ENCODE data around the gene FAM241B. TPM values are rescaled to one million over a fixed set of nuclear protein-coding genes. Genes with fewer than 3 reads are reported as not detected.

The FAM241B gene
- total RNA-seq, 2 donors from 2014 or later, result 3.7 to 6.7 TPM

DNA sequence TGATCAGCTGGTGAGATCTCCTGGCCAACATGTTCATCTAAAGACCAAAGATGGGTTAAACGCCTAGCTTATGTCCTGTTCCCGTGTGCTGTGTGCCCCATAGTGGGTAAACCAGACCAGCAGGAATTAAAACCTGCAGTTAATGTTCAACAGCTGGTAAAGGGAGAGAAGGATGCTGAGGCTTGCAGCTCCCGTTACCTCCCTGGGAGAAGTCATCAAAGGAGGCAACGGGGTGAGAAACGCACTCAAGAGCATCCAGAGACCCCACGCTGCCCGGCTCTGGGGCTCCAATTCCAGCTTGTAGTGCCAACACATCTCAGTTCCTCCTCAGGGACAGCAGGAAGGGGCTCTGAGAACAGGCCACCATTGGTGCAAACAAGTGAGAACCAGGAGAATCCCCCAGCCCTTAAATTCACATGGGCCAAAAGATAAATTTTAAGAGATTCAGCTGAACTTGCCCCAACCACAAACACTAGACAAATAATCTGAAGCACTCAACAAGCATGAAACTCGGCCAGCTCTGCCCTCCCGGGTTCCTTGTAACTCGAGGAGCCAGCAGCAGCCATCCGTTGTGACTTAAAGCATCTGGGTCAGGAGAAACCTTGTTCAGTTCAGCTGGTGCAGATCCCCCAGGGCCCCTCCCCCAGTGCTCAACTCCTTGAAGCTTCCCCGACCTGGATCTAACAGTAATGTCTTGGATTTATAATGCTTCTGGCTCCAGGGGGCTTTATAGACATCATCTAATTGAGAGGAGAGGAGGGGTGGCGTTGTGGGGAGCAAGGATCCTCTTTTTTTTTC is 29.4 kb downstream of the FAM241B start:
- intact Hi-C loops (cut with DNase I), result loop anchor here in 1 of 2 donors (5.0 kb wide), 1 partner anchor 38 kb away; no protein-coding TSS in a partner anchor
- no peak for ATAC-seq
- DNase-seq, result no peak

DNA sequence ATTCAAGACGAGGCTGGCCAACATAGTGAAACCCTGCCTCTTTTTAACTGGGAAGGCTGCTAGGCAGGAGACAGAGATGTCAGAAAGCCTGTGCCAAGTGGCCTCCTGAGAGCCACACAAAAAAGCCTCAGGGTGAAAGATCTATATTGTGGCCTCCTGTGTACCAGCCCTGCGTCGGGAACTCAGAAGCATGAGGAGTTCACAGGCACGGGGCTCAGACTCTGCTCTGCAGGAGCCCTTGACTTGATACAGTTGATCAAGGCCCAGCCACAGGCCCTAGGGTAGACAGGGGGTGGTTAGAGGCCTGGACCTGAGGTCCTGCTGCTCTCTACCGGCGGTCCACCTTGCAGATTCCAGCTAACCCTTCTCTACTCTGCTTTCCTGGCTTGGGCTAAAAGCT is 30.2 kb downstream of the FAM241B start:
- intact Hi-C loops (cut with DNase I), result no loop called here
- DNase-seq, result no peak
- no peak for ATAC-seq

DNA sequence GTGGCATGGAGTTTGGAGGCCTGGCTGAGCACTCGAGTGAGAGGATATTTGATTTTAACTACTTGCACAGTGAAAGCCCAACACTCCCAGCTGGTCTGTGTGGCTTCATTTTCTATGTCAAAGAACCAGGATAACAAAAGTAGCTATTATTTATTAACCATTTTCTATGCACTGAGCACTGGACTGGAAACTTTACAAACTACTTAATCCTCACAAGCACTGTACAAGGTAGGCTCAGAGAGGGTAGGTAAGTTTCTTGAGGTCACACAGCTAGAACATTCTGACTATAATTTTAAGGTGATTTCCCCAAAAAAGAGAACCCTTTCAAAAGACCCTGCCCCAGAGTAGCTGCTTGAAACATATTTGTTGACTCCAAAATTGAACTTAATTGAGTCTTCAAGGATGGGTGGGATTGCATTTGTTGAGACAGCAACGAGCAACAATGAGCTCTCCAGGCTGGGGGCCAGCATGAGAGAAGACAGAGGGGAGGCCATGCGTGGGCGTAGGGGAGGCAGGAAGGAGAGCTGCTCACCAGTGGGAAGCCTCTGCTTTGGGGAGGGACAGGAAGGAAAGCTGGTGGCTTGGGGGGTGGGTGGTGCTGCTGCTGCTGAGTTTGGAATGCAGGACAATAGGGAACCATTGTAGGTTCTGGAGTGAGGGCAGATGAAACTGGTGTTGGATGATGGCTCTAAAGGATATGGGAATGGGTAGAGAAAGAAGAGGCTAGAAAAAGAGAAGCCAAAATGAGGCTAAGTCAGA is 31.5 kb downstream of the FAM241B start:
- DNase-seq (no peak), ATAC-seq (no peak)
- intact Hi-C loops (cut with DNase I), result no loop called here

DNA sequence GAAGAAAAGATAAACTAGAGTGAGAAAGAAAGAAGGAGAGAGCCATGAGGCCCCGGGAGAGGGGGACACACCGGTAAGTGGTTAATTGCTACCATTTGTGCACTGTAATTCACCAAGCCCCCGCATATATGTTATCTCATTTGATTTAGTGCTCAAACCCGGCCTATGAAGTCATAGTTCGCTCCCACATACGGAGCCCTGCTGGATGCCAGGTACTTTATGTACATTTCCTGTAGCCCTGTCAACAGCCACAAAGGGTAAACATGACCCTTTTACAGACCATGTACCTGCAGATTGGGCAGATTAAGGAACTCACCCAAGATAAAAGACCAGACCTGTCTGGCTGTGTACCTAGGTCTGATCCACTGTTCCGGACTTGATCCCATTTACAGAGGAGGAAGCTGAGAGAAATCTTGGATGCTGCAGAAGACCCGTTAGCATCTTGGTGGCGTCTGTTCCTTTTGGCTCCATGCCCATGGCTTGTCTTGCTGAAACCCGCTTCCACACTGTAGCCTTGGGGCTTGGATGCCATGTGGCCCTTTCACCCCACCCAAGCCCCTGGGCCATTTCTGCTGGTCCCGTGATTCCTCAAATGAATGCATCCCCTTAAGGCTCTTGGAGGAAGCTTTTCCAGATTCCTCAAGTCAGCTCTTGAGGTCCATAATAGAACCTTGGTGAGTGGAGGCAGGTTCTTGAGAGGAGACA is 32.3 kb downstream of the FAM241B start:
- no peak for DNase-seq
- intact Hi-C loops (cut with DNase I), result no loop called here
- no peak for ATAC-seq

DNA sequence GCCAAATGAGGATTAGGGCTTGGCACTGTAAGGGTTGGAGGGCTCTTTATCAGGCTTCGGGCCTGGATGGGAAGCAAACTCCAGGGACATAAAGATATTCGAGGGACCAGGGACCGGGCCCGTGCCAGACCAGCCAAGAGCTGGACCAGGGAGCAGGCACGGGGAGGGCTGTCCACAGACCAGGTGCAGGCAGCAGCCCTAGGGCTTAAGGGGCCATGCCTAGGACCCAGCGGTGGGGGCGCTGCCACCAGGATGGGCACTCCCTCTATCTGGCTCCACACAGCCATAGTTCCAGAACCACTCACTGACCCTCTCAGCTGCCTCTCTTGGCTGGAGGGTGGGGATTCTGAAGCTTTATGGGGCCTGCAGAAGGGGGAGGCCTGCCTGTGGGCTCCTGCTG is 32.9 kb downstream of the FAM241B start:
- intact Hi-C loops (cut with DNase I), result no loop called here
- ATAC-seq, result peak in 1 of 2 donors; percentile 32

DNA sequence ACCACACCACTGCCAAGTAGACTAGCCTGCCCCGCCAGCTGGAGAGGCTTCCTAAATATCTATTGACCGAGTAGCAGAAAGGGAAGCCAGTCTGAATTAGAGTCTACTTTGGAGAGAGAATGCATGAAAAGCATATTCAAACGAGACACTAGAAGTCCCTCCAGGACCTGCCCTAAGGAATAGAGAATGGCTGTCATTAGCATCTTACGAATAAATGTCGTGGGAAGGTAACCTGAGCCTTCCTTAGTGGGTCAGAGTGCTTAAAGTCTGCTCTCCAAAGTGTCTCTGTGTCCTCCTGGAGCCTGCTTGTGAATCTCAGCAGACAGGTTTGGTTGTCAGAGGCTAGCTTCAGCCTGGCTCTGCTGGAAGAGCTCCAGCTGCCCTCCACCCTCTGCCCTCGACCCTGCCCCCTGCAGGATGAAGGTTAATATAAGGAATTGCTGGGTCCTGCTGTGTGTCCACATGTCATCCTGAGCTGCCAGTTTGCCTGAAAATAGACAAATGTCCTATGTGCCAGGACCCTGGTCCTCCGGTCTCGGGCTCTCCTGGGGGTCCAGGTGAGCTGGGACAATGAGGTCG is 33.4 kb downstream of the FAM241B start:
- no peak for DNase-seq
- ATAC-seq, result no peak
- intact Hi-C loops (cut with DNase I), result no loop called here

More for the DNA sequence above, 32.9 kb downstream of the FAM241B start:
- DNase-seq, result no peak

DNA sequence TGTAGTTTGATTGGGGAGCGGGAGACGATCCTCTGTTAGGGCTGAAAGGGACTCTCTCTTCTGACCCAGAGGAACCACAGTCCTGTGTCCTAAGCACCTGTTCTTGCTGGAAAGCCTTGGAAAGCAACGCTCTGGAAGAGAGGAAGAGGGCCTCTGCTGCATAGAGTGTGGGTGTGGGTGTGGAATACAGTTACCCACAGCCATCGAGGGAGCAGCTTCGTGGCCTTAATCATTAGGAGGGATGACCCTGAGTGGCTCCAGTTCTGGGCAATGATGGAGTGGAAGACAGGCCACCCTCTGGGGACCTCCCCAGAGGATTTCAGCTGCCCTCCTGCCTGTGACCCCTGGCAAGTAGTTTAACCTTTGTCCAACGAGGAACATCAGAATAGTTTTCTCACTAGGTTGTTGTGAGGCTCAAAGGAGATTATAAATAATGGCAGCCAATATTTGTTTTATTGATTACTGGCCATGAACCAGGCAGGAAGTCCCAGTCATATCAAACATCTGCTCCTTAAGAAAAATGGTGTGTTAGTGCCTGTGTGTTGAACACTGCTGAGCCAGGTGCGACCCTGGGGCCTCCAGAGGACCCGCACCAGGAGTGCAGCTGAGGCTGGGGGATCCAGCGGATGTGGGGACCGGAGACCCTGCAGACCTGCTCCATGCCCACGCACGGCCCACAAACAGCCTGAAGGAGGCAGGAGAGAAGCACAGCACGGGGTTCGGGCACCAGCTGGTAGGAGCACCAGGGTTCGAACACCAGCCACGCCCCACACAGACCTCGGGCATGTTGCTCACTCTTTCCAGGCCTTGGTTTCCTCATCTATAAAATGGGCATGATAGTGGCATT is 35.6 kb downstream of the FAM241B start:
- no peak for ATAC-seq
- no peak for DNase-seq
- intact Hi-C loops (cut with DNase I), result no loop called here

DNA sequence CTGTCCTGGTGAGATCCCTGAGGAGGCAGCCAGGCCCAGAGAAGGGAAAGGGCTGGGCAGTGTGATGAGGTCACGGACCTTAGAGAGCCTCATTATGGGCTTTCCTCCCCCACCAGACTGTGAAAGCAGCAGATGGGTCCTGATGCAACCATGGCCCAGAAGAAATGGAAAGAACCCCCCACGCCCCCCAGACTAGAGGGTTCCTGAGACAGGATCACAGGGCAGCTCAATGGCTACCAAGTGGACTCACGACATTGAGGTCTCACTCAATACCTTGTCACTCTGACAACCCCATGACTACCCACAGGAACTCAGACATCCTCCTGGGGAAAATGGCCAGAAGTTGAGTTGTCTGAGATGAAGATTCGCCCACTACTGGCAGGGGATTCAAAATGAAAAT is 36.7 kb downstream of the FAM241B start:
- DNase-seq (no peak), ATAC-seq (no peak)
- intact Hi-C loops (cut with DNase I), result no loop called here

DNA sequence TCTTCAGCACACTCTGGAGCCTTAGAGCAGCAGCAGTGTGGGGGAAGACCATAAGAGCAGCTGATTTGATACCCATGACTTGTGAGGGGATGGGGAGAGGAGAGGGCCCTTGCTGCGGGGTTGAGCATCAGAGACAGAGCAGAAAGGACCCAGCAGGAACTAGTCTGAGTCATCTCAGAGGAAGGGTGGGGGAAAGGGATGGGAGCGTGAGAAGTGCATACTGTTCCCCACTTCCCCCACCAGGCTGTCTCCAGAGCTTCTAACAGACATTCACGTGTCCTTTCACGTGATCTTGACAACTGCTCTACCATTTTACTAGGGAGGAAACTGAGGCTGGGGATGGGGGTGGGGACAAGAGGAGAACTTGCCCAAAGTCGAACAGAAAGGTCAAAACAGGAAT is 38.7 kb downstream of the FAM241B start:
- intact Hi-C loops (cut with DNase I), result no loop called here
- ATAC-seq, result no peak
- DNase-seq, result no peak

DNA sequence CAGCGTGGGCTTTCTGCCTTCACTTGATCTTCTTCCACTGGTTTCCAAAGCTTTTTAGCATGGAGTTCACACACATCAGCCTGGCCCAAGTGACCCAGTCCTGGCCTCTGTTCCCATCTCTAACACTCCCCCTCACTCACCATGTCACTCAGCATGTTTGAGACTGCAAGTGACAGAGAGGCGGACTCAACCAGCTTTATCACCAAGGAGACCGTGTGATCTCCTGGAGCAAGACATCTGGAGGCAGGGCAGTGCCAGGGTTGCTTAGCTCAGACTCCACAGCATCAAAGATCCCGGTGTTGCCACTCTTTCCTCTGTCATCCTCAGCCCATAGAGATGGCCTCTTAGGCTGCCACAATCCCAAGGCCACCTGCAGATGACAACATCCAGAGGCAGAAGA is 39.4 kb downstream of the FAM241B start:
- ATAC-seq (no peak), DNase-seq (no peak)
- intact Hi-C loops (cut with DNase I), result no loop called here

DNA sequence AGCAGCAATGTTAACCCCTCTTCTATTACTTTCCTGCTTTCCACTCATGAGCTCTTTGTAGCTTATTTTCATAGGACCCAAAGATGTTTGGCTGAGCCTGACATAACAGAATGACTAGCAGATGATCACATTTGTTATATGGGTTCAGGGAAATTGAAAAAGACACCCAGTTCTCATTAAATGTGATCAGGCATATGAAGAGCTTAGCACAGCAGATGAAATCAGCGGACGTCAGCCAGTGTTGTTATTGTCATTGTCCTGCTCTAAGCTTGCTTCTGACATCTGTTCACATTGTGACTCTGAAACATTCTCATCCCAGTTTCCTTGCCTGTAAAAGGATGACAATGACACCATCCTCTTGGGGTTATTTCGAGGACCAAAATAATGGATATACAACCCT is 43.5 kb downstream of the FAM241B start:
- intact Hi-C loops (cut with DNase I), result no loop called here
- no peak for DNase-seq
- no peak for ATAC-seq

DNA sequence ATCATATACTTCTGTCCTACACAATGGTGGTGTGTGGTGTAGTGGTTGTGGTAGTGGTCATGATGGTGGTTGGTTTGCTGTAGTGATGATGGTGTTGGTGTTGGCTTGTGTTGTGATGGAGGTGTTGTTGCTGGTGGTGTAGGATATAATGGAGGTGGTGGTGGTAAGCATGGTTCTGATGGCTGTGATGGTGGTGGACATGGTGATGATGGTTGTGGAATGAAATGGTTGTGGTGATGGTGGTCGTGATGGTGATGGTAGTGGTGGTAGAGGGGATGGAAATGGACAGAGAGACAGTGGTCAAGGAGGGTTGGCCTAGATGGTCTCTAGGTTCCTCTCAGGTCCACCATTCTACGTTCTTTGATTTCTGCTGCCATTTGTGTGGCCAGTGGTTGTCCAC is 44.7 kb downstream of the FAM241B start:
- ATAC-seq (no peak), DNase-seq (no peak)
- intact Hi-C loops (cut with DNase I), result no loop called here

DNA sequence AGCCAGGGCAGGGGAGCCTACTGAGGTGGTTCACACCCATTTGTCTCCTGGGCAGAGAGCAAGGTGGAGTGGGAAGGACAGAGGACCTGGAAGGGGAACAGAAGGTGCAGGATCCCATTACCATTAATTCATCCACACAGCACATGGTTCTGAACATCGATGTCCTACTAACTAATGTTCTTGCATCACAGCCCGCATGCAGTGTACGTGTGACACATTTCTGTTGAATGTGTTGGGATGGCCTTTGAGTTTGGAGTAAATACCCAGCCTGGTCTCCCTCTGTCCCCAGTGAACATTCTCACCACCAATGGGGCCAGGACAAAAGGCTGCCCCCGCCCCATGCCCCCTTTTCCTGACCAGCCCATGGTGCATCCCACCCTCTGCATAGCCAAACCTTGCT is 46.3 kb downstream of the FAM241B start:
- ATAC-seq (no peak), DNase-seq (no peak)
- intact Hi-C loops (cut with DNase I), result no loop called here

DNA sequence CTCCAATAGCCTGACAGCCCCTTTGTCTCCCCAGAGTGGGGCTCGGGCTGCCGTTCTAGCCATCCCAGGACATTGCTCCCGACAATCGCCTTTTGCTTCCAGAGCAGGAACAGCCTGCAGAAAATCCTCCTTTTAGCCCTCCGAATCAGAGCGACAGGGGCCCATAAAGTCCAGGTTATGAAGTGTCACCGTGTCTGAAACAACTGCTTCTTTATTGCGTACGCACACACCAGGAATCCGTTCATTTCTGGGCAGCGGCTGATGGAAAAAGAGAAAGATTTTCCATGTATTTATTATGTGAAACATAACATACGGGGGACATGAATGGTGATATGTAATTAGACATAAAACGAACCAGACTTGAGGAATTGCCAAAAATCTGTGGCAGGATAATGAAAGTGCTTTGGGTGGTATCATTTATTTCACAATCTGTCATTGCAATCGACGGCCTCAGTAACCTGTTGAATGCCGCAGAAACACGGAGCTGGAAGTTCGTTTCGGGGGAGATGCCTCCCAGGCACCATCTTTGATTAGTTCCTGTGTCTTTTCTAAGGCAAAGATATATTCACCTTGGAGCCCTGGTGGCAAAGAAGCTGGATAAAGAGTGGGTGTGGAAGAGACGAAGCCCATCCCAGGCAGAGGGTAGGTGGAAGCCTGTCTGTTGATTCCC is 48.1 kb downstream of the FAM241B start:
- ATAC-seq (no peak), DNase-seq (no peak)
- intact Hi-C loops (cut with DNase I), result no loop called here

DNA sequence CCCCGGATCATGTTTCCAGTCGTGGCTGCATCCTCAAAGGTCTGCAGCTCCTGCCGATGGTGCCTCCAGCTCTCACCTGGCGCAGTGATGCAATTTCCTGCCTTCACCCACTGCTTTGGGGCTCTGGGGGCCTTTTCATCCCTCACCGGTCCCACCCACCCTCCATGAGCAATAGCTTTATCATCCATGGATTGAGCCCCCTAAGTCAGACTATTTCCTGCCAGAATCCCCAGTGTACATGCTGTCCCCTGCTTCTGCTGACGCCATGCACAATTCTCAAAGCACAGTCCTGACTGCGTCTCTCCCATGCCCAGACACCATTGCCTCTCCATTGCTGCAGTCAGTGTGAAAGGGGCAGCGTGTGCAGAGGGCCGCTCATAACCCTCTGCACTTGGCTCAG is 49.7 kb downstream of the FAM241B start:
- DNase-seq, result no peak
- no peak for ATAC-seq
- intact Hi-C loops (cut with DNase I), result no loop called here

DNA sequence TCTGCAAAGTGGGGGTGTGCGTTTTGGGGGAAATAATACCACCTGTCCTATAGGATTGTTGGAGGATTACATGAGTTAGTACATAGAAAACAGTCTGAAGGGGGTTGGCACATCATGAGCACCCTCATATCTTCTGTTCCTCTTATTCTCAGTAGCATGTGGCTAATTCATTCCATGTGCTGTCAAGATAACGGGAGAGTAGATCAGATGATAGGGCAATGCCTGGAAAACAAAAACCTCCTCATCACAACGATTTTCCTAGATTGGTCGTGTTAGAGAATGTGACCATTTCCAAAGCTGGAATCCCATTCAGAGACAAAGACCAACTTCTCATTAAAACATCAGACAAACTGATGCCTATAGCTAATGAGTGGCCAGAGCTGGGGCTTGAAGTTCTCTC is 50.6 kb downstream of the FAM241B start:
- intact Hi-C loops (cut with DNase I), result no loop called here
- no peak for DNase-seq
- ATAC-seq, result no peak

DNA sequence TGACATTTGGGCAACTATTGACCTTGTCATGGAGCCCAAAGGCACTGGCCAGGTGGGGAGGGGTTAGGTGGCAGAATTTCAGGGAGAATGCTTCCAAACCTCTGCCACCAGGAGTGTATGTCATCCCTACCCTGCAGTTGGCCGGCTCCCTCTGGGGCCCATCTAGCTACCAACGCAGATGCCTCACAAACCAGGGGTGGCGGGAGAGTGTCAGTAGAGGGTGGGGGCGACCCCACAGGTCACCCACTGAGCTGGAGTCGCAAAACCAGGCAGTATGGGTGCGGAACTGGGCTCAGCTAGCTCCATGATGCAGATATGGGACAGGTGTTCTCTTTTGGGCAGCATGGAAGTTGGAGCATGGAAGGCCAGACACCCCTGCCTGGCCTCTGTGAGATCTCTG is 51.4 kb downstream of the FAM241B start:
- intact Hi-C loops (cut with DNase I), result no loop called here
- DNase-seq, result no peak
- no peak for ATAC-seq

DNA sequence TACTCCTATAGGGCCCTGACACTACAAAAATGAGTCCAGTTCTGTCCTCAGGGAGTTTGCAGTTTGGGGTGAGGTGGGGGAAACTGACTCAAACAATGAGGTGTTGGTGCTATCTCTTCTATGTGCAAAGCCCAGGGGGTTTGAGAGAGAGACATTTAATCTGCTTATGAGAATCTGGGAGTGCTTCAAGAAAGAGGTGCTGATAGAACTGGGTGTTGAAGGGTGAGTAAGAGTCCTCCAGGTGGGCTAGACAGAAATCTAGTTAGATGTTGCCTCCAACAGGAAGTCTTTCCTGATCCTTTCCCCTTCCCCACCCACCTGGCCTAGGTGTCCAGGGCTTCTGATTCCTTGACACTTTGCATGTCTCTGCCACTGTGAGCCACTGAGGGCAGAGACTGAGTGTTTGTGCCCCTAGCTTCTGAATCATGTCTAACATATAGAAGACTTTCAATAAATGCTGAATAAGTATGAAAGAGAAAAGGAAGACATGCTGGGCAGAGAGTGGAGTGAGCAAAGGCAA is 53.0 kb downstream of the FAM241B start:
- DNase-seq (no peak), ATAC-seq (no peak)
- intact Hi-C loops (cut with DNase I), result no loop called here

Data from left cardiac atrium (tissue), 4 donors.